ENCODE results near the gene KCNJ4.
"Not testable (repeated sequence)": the region's sequence is repeated elsewhere in the genome, so short reads cannot be mapped to it uniquely, and the experiment has no call there.

Gene KCNJ4

GRCh38 chr22:38416621-38417251, 38.3 kb downstream of the KCNJ4 start:
- FAIRE-seq (no peak), DNase-seq (ENCODE audit: insufficient read length, low spot score) (no peak)

- DNase-seq (ENCODE audit: insufficient read length, low spot score) (no peak), FAIRE-seq (no peak)
These were observed 39.3 kb downstream of the KCNJ4 start for GRCh38 chr22:38415561-38416321.

GRCh38 chr22:38415046-38415445, 40.0 kb downstream of the KCNJ4 start:
- DNase-seq (ENCODE audit: insufficient read length, low spot score) (no peak), FAIRE-seq (no peak)

GRCh38 chr22:38414009-38414395, 41.0 kb downstream of the KCNJ4 start:
- FAIRE-seq = no peak

GRCh38 chr22:38413085-38414008, 41.7 kb downstream of the KCNJ4 start:
- FAIRE-seq = no peak
- no peak for DNase-seq (ENCODE audit: insufficient read length, low spot score)

More at GRCh38 chr22:38414009-38414395, 41.0 kb downstream of the KCNJ4 start:
- no peak for DNase-seq (ENCODE audit: insufficient read length, low spot score)

GRCh38 chr22:38412435-38413084, 42.4 kb downstream of the KCNJ4 start:
- DNase-seq (ENCODE audit: insufficient read length, low spot score) (peak; percentile 77), FAIRE-seq (no peak)

- DNase-seq (ENCODE audit: insufficient read length, low spot score) = no peak
- no peak for FAIRE-seq
These were observed 44.0 kb downstream of the KCNJ4 start for GRCh38 chr22:38411016-38411415.

GRCh38 chr22:38409916-38410315, 45.1 kb downstream of the KCNJ4 start:
- DNase-seq (ENCODE audit: insufficient read length, low spot score); FAIRE-seq: not testable (repeated sequence)

- DNase-seq (ENCODE audit: insufficient read length, low spot score) (no peak), FAIRE-seq (no peak)
These were observed 48.4 kb downstream of the KCNJ4 start for GRCh38 chr22:38406617-38407016.

GRCh38 chr22:38404419-38404818, 50.6 kb downstream of the KCNJ4 start:
- FAIRE-seq (no peak), DNase-seq (ENCODE audit: insufficient read length, low spot score) (no peak)

GRCh38 chr22:38403812-38404211, 51.2 kb downstream of the KCNJ4 start:
- FAIRE-seq (no peak), DNase-seq (ENCODE audit: insufficient read length, low spot score) (no peak)

- FAIRE-seq = no peak
- DNase-seq (ENCODE audit: insufficient read length, low spot score) = no peak
These were observed 52.8 kb downstream of the KCNJ4 start for GRCh38 chr22:38402204-38402603.

- no peak for DNase-seq (ENCODE audit: insufficient read length, low spot score)
- no peak for FAIRE-seq
These were observed 53.5 kb downstream of the KCNJ4 start for GRCh38 chr22:38401336-38402084.

- peak; percentile 63 for FAIRE-seq
- not testable (repeated sequence) for DNase-seq (ENCODE audit: insufficient read length, low spot score)
These were observed 54.7 kb downstream of the KCNJ4 start for GRCh38 chr22:38400256-38400655.

GRCh38 chr22:38398609-38399461, 56.2 kb downstream of the KCNJ4 start:
- FAIRE-seq (no peak), DNase-seq (ENCODE audit: insufficient read length, low spot score) (peak; percentile 67)

- DNase-seq (ENCODE audit: insufficient read length, low spot score); FAIRE-seq: not testable (repeated sequence)
These were observed 56.8 kb downstream of the KCNJ4 start for GRCh38 chr22:38398181-38398608.

- DNase-seq (ENCODE audit: insufficient read length, low spot score) (no peak), FAIRE-seq (peak; percentile 72)
These were observed 57.6 kb downstream of the KCNJ4 start for GRCh38 chr22:38397189-38398085.
